Keratinocyte (primary cell): Measurements from ENCODE around the gene FASLG. TPM values are rescaled to one million over a fixed set of nuclear protein-coding genes. Genes with fewer than 3 reads are reported as not detected.

Source experiments
- DNase-seq: peaks from one replicate; pipeline ENCODE4 v3.0.0-alpha.2; 2011; ENCODE audit warnings: low read depth, missing footprints, low spot score
- FAIRE-seq: peaks from 2 replicates; lab custom pipeline; 2011; peaks lifted over from hg19 to GRCh38; lab: Jason Lieb, UNC
- H2AFZ ChIP-seq: 2 replicates; pipeline ENCODE4 v1.6.0; 2012; ENCODE audit warnings: low read length, control low read depth, inconsistent platforms; ENCODE audit not compliant: control insufficient read depth
- H3K27ac ChIP-seq: 2 replicates; pipeline ENCODE4 v1.5.1; 2011; ENCODE audit warnings: low read length; ENCODE audit not compliant: control insufficient read depth, insufficient read depth
- H3K27me3 ChIP-seq: 3 replicates; pipeline ENCODE4 v1.6.0; 2011; ENCODE audit warnings: low read length; ENCODE audit not compliant: control insufficient read depth, insufficient read depth; ENCODE audit errors: extremely low read depth
- H3K36me3 ChIP-seq, 2 experiments: 2 replicates in 1 of 2; 3 replicates in 1 of 2; pipeline ENCODE4 v1.5.1; 2011; ENCODE audit warnings: low read length in 2 of 2, mild to moderate bottlenecking in 1 of 2; ENCODE audit not compliant: control insufficient read depth in 2 of 2, insufficient read depth in 2 of 2; ENCODE audit errors: extremely low read depth in 1 of 2
- H3K4me1 ChIP-seq: 3 replicates; pipeline ENCODE4 v1.5.1; 2011; ENCODE audit warnings: low read length; ENCODE audit not compliant: control insufficient read depth, insufficient read depth; ENCODE audit errors: extremely low read depth
- H3K4me2 ChIP-seq: 3 replicates; pipeline ENCODE4 v1.6.0; 2011; ENCODE audit warnings: low read depth, low read length; ENCODE audit not compliant: control insufficient read depth, insufficient read depth; ENCODE audit errors: extremely low read depth
- H3K4me3 ChIP-seq, 3 experiments: fragments of 200-600 bp in 1 of 3; sonication (generic) in 1 of 3; 2 replicates in 2 of 3; 3 replicates in 1 of 3; pipeline ENCODE4 v1.5.1; 2011 to 2016; ENCODE audit warnings: low read length in 3 of 3, mild to moderate bottlenecking in 3 of 3, control low read depth in 2 of 3, inconsistent platforms in 1 of 3, low read depth in 1 of 3, mixed read lengths in 1 of 3, mixed run types in 1 of 3, moderate library complexity in 1 of 3; ENCODE audit not compliant: control insufficient read depth in 2 of 3, insufficient read depth in 2 of 3; ENCODE audit errors: extremely low read depth in 1 of 3
- H3K79me2 ChIP-seq: 2 replicates; pipeline ENCODE4 v1.6.0; 2012; ENCODE audit warnings: low read length; ENCODE audit not compliant: control insufficient read depth, insufficient read depth
- H3K9ac ChIP-seq: 3 replicates; pipeline ENCODE4 v1.6.0; 2011; ENCODE audit warnings: low read length; ENCODE audit not compliant: control insufficient read depth, insufficient read depth; ENCODE audit errors: extremely low read depth
- H3K9me1 ChIP-seq: 3 replicates; pipeline ENCODE4 v1.6.0; 2011; ENCODE audit warnings: low read length; ENCODE audit not compliant: control insufficient read depth, insufficient read depth; ENCODE audit errors: extremely low read depth
- H3K9me3 ChIP-seq: 2 replicates; pipeline ENCODE4 v1.5.1; 2012; ENCODE audit warnings: low read depth, low read length; ENCODE audit not compliant: control insufficient read depth
- H4K20me1 ChIP-seq: 3 replicates; pipeline ENCODE4 v1.6.0; 2011; ENCODE audit warnings: low read length; ENCODE audit not compliant: control insufficient read depth, insufficient read depth; ENCODE audit errors: extremely low read depth
- CTCF ChIP-seq, 3 experiments: IDR thresholded peaks in 1 of 3; conservative IDR thresholded peaks in 1 of 3; optimal IDR thresholded peaks in 1 of 3; 2 replicates in 2 of 3; 3 replicates in 1 of 3; pipeline versions ENCODE3 to v1.5.1; 2011; ENCODE audit warnings: low read length in 3 of 3, mild to moderate bottlenecking in 3 of 3, moderate library complexity in 2 of 3, control low read depth in 1 of 3, inconsistent platforms in 1 of 3; ENCODE audit not compliant: insufficient read depth in 2 of 3; ENCODE audit errors: extremely low read depth in 1 of 3
- EZH2 ChIP-seq: IDR thresholded peaks from one replicate; pipeline ENCODE4 v1.6.1; 2012; ENCODE audit warnings: inconsistent platforms, mild to moderate bottlenecking, low read length, moderate library complexity
- dilution Hi-C: fragments of 300-500 bp; cut with MboI; formaldehyde crosslinking; loops from one replicate; pipeline ENCODE4 v1.7.0; 2020; ENCODE audit warnings: low sequenced_read_pairs; ENCODE audit not compliant: extremely low pct_ligation_motif_present
- polyA plus RNA-seq, 5 experiments: library from polyadenylated mRNA; depleted of rRNA in 3 of 5; stranded (reverse) in 3 of 5; stranded (forward) in 1 of 5; unstranded in 1 of 5; fragments of >200 nt; gene quantifications; 1 replicate in 1 of 5; 2 replicates in 3 of 5; 3 replicates in 1 of 5; pipeline versions ENCODE4 v1.2.1 to v1.2.3, GENCODE V29; 2011 to 2012; ENCODE audit warnings: missing spikeins in 2 of 5, low read depth in 1 of 5, low replicate concordance in 1 of 5

FASLG gene
- polyA plus RNA-seq, 1 donor (not counting 4 experiments of a cell fraction or from before 2014, with no cell fraction given): 0.04 TPM

- H3K79me2 ChIP-seq: no peaks in the 10 kb centered on the region
- H3K9me1 ChIP-seq: no peaks in the 10 kb centered on the region
- FAIRE-seq (no peak), DNase-seq (no peak)
- H4K20me1 ChIP-seq: no peaks in the 10 kb centered on the region
- H2AFZ ChIP-seq: no peak overlapping the region
- H3K4me3 ChIP-seq: no peak overlapping the region
- dilution Hi-C loops: no loop called here
- TF ChIP-seq EZH2 (no peak), CTCF (optimal IDR thresholded peaks at IDR 0.05 in 1 of 3, IDR thresholded peaks at IDR 0.05 in 1 of 3, conservative IDR thresholded peaks at IDR 0.05 in 1 of 3; ENCODE audit: extremely low read depth in 1 of 3, insufficient read depth in 2 of 3, low read length in 3 of 3) (no peak)
- H3K27ac ChIP-seq: no peak overlapping the region
- H3K4me2 ChIP-seq: no peak overlapping the region
- no peak overlapping the region for H3K9ac ChIP-seq
- no peaks in the 10 kb centered on the region for H3K27me3 ChIP-seq
- H3K4me1 ChIP-seq: peaks cover 12% of the 10 kb centered on the region
- H3K9me3 ChIP-seq: no peaks in the 10 kb centered on the region
- no peaks in the 10 kb centered on the region for H3K36me3 ChIP-seq
Observed at GRCh38 chr1:172630868-172631267, 28.0 kb upstream of the FASLG start.

DNA sequence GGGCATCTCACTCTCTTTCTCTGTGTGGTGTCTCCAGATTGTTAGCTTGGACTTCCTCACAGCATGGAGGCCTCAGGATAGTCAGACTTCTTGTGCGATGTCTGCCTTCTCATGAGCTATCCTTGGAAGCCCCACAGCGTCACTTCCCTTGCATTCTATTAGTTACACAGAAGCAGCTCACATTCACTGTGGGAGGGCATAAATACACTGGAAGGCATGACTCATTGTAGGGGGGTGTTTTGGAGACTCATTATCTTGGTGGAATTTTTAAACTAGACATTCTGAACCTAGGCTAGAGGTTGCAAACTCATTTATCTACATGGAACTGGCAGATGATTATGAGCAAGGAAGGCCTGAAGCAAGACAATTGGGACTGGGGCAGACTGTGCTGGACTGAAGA is 21.4 kb upstream of the FASLG start:
- DNase-seq: peak; percentile 42

More for the DNA sequence above, 21.4 kb upstream of the FASLG start:
- FAIRE-seq: peak; percentile 62
- Histone ChIP-seq H4K20me1 (no peaks in the 10 kb centered on the region), H3K27me3 (no peaks in the 10 kb centered on the region), H3K79me2 (no peaks in the 10 kb centered on the region), H3K27ac (peak overlapping the region; percentile 98), H2AFZ (peak overlapping the region; percentile 70), H3K9me3 (peaks cover 6% of the 10 kb centered on the region), H3K4me2 (peak overlapping the region; percentile 88), H3K4me1 (peaks cover 37% of the 10 kb centered on the region), H3K36me3 (no peaks in the 10 kb centered on the region), H3K9ac (peak overlapping the region; percentile 29), H3K9me1 (no peaks in the 10 kb centered on the region), H3K4me3 (peak overlapping the region in 1 of 3 experiments; percentile 13)
- no peak for TF ChIP-seq CTCF (optimal IDR thresholded peaks at IDR 0.05 in 1 of 3, IDR thresholded peaks at IDR 0.05 in 1 of 3, conservative IDR thresholded peaks at IDR 0.05 in 1 of 3; ENCODE audit: extremely low read depth in 1 of 3, insufficient read depth in 2 of 3, low read length in 3 of 3)
- TF ChIP-seq EZH2: no peak
- dilution Hi-C loops: no loop called here
